H1 (cell line): Measurements from ENCODE around the gene MRPL27. TPM values are rescaled to one million over a fixed set of nuclear protein-coding genes. Genes with fewer than 3 reads are reported as not detected.

Source experiments
- CBX5 ChIP-seq: fragments of 300-800, 300-1000 bp; sonication (generic); IDR thresholded peaks from 2 replicates; pipeline ENCODE4 v1.7.1; 2016; ENCODE audit warnings: antibody characterized with exemption, low read length, low read depth
- CREB1 ChIP-seq: IDR thresholded peaks from 2 replicates; pipeline ENCODE4 v1.6.1; 2012; ENCODE audit warnings: inconsistent platforms
- CTBP2 ChIP-seq: IDR thresholded peaks from 2 replicates; pipeline ENCODE4 v1.7.0; 2011; ENCODE audit warnings: borderline replicate concordance, mild to moderate bottlenecking, moderate library complexity, mixed read lengths, low read length; ENCODE audit not compliant: insufficient read depth, insufficient read length
- EGR1 ChIP-seq: IDR thresholded peaks from 2 replicates; pipeline ENCODE4 v1.6.1; 2011; ENCODE audit warnings: low read depth, low read length, borderline replicate concordance
- NRF1 ChIP-seq: IDR thresholded peaks from 2 replicates; pipeline ENCODE4 v1.6.1; 2011; ENCODE audit warnings: mild to moderate bottlenecking, low read depth, low read length, improper control_type of control experiment
- POLR2AphosphoS5 ChIP-seq: IDR thresholded peaks from 2 replicates; pipeline ENCODE4 v1.6.1; 2011; ENCODE audit warnings: low read depth, low read length
- SUZ12 ChIP-seq: fragments of 200-600 bp; sonication (generic); IDR thresholded peaks from 2 replicates; pipeline ENCODE4 v1.6.1; 2012; ENCODE audit warnings: mild to moderate bottlenecking, inconsistent platforms, low read length, moderate library complexity, mixed read lengths
- TBP ChIP-seq: IDR thresholded peaks from 2 replicates; pipeline ENCODE4 v1.6.1; 2011; ENCODE audit warnings: low read depth, low read length, improper control_type of control experiment
- polyA plus RNA-seq, 7 experiments: library from polyadenylated mRNA; depleted of rRNA in 3 of 7; stranded (reverse) in 5 of 7; unstranded in 2 of 7; fragments of >200 nt in 5 of 7; fragments of 200-250 nt in 2 of 7; gene quantifications; 1 replicate in 5 of 7; 2 replicates in 1 of 7; 4 replicates in 1 of 7; pipeline versions ENCODE4 v1.2.1 to v1.2.3, GENCODE V29; 2011 to 2013; ENCODE audit warnings: missing spikeins in 2 of 7, mixed read lengths in 2 of 7
- total RNA-seq: library from RNA; stranded (reverse); fragmentation: NEBNext Ultra II Directional; extraction: Animal tissue kit (Norgen Biotek cat#: 25700); gene quantifications from 2 replicates; pipeline ENCODE4 v1.2.1, GENCODE V29; 2021

MRPL27 gene
- total and polyA plus RNA-seq, 2 of the 8 experiments (the other 6 are each of a cell fraction or from before 2014, with no cell fraction given): 75.6 to 135 TPM

DNA sequence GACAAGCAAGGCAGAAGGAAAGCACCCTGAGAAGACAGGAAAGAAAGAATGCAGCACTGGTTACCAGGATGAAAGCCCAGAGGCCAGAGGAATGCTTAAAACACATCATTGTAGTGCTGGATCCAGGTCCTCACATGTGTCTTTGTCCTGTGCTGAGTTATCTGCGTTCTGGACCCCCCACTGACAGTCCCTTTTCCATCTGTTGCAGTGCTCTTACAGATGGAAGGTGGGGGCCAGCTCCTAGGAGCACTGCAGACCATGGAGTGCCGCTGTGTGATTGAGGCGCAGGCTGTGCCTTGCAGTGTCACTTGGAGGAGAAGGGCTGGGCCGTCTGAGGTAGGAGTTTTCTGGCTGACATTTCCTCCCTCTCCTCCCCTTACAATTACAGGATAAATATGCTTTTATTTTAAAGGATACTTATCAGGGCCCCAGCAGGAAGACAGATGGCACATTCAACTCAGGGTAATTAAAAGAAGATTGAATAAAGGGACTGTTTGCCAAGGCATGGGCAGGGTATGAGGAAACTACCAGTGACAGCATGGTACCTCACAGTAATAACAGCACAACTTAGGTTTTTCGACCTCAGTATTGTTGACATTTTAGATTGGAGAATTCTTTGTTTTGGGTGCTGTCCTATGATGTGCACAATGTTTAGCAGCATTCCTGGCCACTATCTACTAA is 3.0 kb upstream of the MRPL27 start (continued):
- no peak for TF ChIP-seq CBX5
- TF ChIP-seq NRF1: no peak
- no peak for TF ChIP-seq CTBP2
- no peak for TF ChIP-seq SUZ12
- TF ChIP-seq POLR2AphosphoS5: no peak
- no peak for TF ChIP-seq CREB1
- TF ChIP-seq TBP: no peak
- TF ChIP-seq EGR1: no peak
